GM12874 (cell line): ENCODE results near the gene FGF11.

ENCODE experiments used
- CTCF ChIP-seq: IDR thresholded peaks from 2 replicates; pipeline ENCODE4 v1.5.1; 2011; ENCODE audit warnings: low read depth, mild to moderate bottlenecking, control low read depth, low read length, moderate library complexity; ENCODE audit not compliant: insufficient read depth

Gene FGF11

GRCh38 chr17:7406235-7406825 lies 33.0 kb upstream of the FGF11 start:
- no peak for TF ChIP-seq CTCF

GRCh38 chr17:7407082-7407481 lies 32.2 kb upstream of the FGF11 start:
- no peak for TF ChIP-seq CTCF

GRCh38 chr17:7407485-7408251 lies 31.6 kb upstream of the FGF11 start, which contains the start of gene NLGN2:
NLGN2 (plus strand) TSS chr17:7407845; CDS start chr17:7408256, 411 bp downstream.
- no peak for TF ChIP-seq CTCF

GRCh38 chr17:7408252-7408727 lies 31.0 kb upstream of the FGF11 start:
- no peak for TF ChIP-seq CTCF

GRCh38 chr17:7408863-7409262 lies 30.4 kb upstream of the FGF11 start:
- TF ChIP-seq CTCF = no peak

- no peak for TF ChIP-seq CTCF
Measured at GRCh38 chr17:7409716-7410115, 29.6 kb upstream of the FGF11 start.

- no peak for TF ChIP-seq CTCF
Measured at GRCh38 chr17:7410634-7411426, 28.5 kb upstream of the FGF11 start.
